Keratinocyte (primary cell): ENCODE data around the gene GRIN1.

Source experiments
- EZH2 ChIP-seq: IDR thresholded peaks from one replicate; pipeline ENCODE4 v1.6.1; 2012; ENCODE audit warnings: inconsistent platforms, mild to moderate bottlenecking, low read length, moderate library complexity
- TF ChIP-seq, protein P1 (sequence below), 3 experiments: IDR thresholded peaks in 1 of 3; conservative IDR thresholded peaks in 1 of 3; optimal IDR thresholded peaks in 1 of 3; 2 replicates in 2 of 3; 3 replicates in 1 of 3; pipeline versions ENCODE3 to v1.5.1; 2011; ENCODE audit warnings: low read length in 3 of 3, mild to moderate bottlenecking in 3 of 3, moderate library complexity in 2 of 3, control low read depth in 1 of 3, inconsistent platforms in 1 of 3; ENCODE audit not compliant: insufficient read depth in 2 of 3; ENCODE audit errors: extremely low read depth in 1 of 3

- TF ChIP-seq, protein P1, sequence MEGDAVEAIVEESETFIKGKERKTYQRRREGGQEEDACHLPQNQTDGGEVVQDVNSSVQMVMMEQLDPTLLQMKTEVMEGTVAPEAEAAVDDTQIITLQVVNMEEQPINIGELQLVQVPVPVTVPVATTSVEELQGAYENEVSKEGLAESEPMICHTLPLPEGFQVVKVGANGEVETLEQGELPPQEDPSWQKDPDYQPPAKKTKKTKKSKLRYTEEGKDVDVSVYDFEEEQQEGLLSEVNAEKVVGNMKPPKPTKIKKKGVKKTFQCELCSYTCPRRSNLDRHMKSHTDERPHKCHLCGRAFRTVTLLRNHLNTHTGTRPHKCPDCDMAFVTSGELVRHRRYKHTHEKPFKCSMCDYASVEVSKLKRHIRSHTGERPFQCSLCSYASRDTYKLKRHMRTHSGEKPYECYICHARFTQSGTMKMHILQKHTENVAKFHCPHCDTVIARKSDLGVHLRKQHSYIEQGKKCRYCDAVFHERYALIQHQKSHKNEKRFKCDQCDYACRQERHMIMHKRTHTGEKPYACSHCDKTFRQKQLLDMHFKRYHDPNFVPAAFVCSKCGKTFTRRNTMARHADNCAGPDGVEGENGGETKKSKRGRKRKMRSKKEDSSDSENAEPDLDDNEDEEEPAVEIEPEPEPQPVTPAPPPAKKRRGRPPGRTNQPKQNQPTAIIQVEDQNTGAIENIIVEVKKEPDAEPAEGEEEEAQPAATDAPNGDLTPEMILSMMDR (optimal IDR thresholded peaks at IDR 0.05 in 1 of 3, IDR thresholded peaks at IDR 0.05 in 1 of 3, conservative IDR thresholded peaks at IDR 0.05 in 1 of 3; ENCODE audit: extremely low read depth in 1 of 3, insufficient read depth in 2 of 3, low read length in 3 of 3): no peak
- no peak for TF ChIP-seq EZH2
These were observed 15.5 kb upstream of the GRIN1 start for GRCh38 chr9:137123468-137123837.
